Stomach (tissue), 9 donors: ENCODE measurements around the gene ACTN1. TPM values are rescaled to one million over a fixed set of nuclear protein-coding genes. Genes with fewer than 3 reads are reported as not detected.

Experiments
- DNase-seq, 2 donors: peaks; one replicate each; pipeline versions ENCODE4 v3.0.0 to v3.0.0-alpha.2; 2013 to 2019
- H3K27ac ChIP-seq, 5 donors: fragments of 200-600 bp in 4 of 5; sonication (generic) in 4 of 5; one replicate each; pipeline ENCODE4 v1.5.1; 2013 to 2019; ENCODE audit warnings: mild to moderate bottlenecking in 1 of 5, moderate library complexity in 1 of 5
- H3K27me3 ChIP-seq, 3 donors: fragments of 200-600 bp; sonication (generic); one replicate each; pipeline ENCODE4 v1.5.1; 2017 to 2019; ENCODE audit warnings: mixed run types in 1 of 3
- H3K36me3 ChIP-seq, 4 donors: fragments of 200-600 bp; sonication (generic); 1 replicate in 3 of 4; 2 replicates in 1 of 4; pipeline ENCODE4 v1.5.1; 2016 to 2019
- H3K4me1 ChIP-seq, 4 donors: fragments of 200-600 bp; sonication (generic); one replicate each; pipeline ENCODE4 v1.5.1; 2016 to 2019
- H3K4me3 ChIP-seq, 4 donors: fragments of 200-600 bp; sonication (generic) in 3 of 4; one replicate each; pipeline ENCODE4 v1.5.1; 2016 to 2019; ENCODE audit warnings: mild to moderate bottlenecking in 1 of 4
- H3K9me3 ChIP-seq, 4 donors: fragments of 200-600 bp; sonication (generic); one replicate each; pipeline ENCODE4 v1.5.1; 2016 to 2019
- CTCF ChIP-seq, 7 experiments: fragments of 450-650 bp in 4 of 7; fragments of 200-600 bp in 3 of 7; sonication (generic) in 3 of 7; IDR thresholded peaks; one replicate each; pipeline ENCODE4 v1.5.1; 2016 to 2019; ENCODE audit warnings: antibody characterized with exemption in 7 of 7, control low read depth in 2 of 7, mild to moderate bottlenecking in 1 of 7
- EP300 ChIP-seq: sonication (generic); formaldehyde crosslinking; IDR thresholded peaks from one replicate; pipeline ENCODE4 v1.6.1; 2017; ENCODE audit warnings: antibody characterized with exemption
- POLR2A ChIP-seq, 4 donors: fragments of 450-650 bp; IDR thresholded peaks; one replicate each; pipeline ENCODE4 v1.6.1; 2016; ENCODE audit warnings: antibody characterized with exemption in 4 of 4, control low read depth in 2 of 4, mild to moderate bottlenecking in 1 of 4, moderate library complexity in 1 of 4
- POLR2AphosphoS5 ChIP-seq, 3 donors: sonication (generic); formaldehyde crosslinking; IDR thresholded peaks; one replicate each; pipeline ENCODE4 v1.6.1; 2016; ENCODE audit warnings: antibody characterized with exemption in 3 of 3
- WGBS, 5 donors: extraction: QIAGEN DNeasy Blood & Tissue Kit in 3 of 5; methylation state at CpG; one replicate each; pipeline versions ENCODE4 v1.1.5 to v1.1.7; 2013 to 2018; 5-methylcytosine and 5-hydroxymethylcytosine counted together
- intact Hi-C: fragments of 100-400 bp; cut with DNase I; formaldehyde crosslinking; loops from one replicate; pipeline ENCODE4 v1.15.1; 2023; ENCODE audit warnings: low total_unique reads
- polyA plus RNA-seq, 3 donors: library from polyadenylated mRNA; stranded (reverse); fragments of 200-250 nt; gene quantifications; one replicate each; pipeline ENCODE4 v1.2.3, GENCODE V29; 2013
- total RNA-seq, 5 donors: library from RNA; depleted of rRNA; stranded (reverse); fragments of >200 nt; gene quantifications; one replicate each; pipeline versions ENCODE4 v1.1.0 to v1.2.3, GENCODE V29; 2014 to 2016
- donor health status: healthy with polysubstance abuse.
- donor health status: Bipolar disorder and iron deficiency.
- donor health status: healthy.

ACTN1 gene
- total and polyA plus RNA-seq, 8 donors, result 25.7 to 504 (median 196) TPM

GRCh38 chr14:68949601-68949965 is 29.5 kb downstream of the ACTN1 start:
- H3K4me1 ChIP-seq, result peaks cover 87 to 100% (median 93%) of the 10 kb centered on the region in 4 donors
- DNase-seq, result no peak
- WGBS, 5 donors, result 47 to 64% (median 60%) methylated on average over 2 of the region's 2 CpGs
- TF ChIP-seq EP300, result no peak
- TF ChIP-seq POLR2A (IDR thresholded peaks at IDR 0.05), result no peak
- no peak for TF ChIP-seq POLR2AphosphoS5 (IDR thresholded peaks at IDR 0.05)
- no peaks in the 10 kb centered on the region for H3K9me3 ChIP-seq
- intact Hi-C loops, result no loop called here
- no peaks in the 10 kb centered on the region for H3K36me3 ChIP-seq
- peak overlapping the region in 4 of 5 donors; percentile 69 to 91 (median 85) for H3K27ac ChIP-seq
- no peaks in the 10 kb centered on the region for H3K27me3 ChIP-seq
- no peak overlapping the region for H3K4me3 ChIP-seq

DNA sequence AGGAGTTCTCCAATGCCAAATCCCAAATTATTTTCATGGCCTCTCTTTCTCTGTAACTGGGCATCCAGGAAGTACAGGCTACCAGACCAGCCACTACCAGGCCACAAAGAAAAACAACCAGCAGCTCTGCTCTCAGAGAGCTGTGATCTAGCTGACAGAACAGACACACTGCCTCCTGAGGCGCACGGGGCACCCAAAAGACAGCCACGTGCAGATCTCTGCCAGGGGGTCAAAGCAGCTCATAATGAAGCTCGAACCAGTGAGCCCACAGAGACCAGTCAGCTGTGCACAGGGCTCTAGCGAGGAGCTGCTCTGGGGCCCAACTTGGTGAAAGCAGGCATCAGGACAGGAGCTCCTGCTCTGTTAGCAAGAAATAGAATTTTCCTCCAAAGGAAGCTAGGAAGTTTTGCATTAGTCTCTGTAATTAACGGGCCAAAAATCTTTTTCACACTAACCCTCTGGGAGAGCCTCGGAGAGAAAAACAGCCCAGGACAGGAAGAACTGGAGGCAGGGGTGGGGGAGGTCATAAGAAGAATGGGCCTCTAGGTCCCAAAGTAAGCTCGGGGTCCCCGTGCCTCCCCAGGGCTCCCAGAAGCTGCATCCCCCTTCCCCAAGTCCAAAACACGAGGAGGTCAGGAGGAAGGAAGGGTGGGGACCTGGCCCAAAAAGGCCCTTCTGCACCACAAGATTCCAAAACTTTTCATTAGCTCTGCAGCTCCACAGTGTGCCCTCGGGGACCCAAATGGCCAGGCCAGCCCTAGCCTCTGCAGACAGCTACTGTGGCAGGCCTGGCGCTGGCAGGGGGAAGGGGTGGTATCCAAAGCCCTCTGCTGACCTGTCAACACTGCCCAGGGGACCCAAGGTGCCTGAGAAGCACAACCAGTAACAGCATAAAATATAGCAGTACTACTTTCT is 30.2 kb downstream of the ACTN1 start:
- 47 to 60% (median 50%) methylated on average over 12 of the region's 12 CpGs for whole genome bisulfite sequencing, 5 donors
- TF ChIP-seq POLR2AphosphoS5 (IDR thresholded peaks at IDR 0.05) (no peak), EP300 (no peak), CTCF (IDR thresholded peaks at IDR 0.05) (no peak), POLR2A (IDR thresholded peaks at IDR 0.05) (no peak)
- H3K36me3 ChIP-seq, result no peaks in the 10 kb centered on the region
- H3K4me3 ChIP-seq, result no peak overlapping the region
- intact Hi-C loops, result no loop called here
- H3K4me1 ChIP-seq, result peaks cover 81 to 100% (median 93%) of the 10 kb centered on the region in 4 donors
- DNase-seq, result no peak
- no peaks in the 10 kb centered on the region for H3K9me3 ChIP-seq
- peak overlapping the region; percentile 32 to 91 (median 85) for H3K27ac ChIP-seq
- H3K27me3 ChIP-seq, result no peaks in the 10 kb centered on the region

GRCh38 chr14:68947802-68948201 is 31.3 kb downstream of the ACTN1 start:
- intact Hi-C loops, result no loop called here
- 12 to 28% (median 18%) methylated on average over 8 of the region's 8 CpGs for WGBS, 5 donors
- Histone ChIP-seq H3K27me3 (no peaks in the 10 kb centered on the region), H3K9me3 (no peaks in the 10 kb centered on the region), H3K36me3 (no peaks in the 10 kb centered on the region), H3K27ac (peak overlapping the region; percentile 41 to 91 (median 85)), H3K4me3 (peak overlapping the region in 2 of 4 donors; percentile 0 to 18), H3K4me1 (peaks cover 78 to 100% (median 92%) of the 10 kb centered on the region in 4 donors)
- TF ChIP-seq POLR2AphosphoS5 (IDR thresholded peaks at IDR 0.05) (peak; percentile 76 to 85 (median 83)), POLR2A (IDR thresholded peaks at IDR 0.05) (no peak), EP300 (peak; percentile 84), CTCF (IDR thresholded peaks at IDR 0.05) (no peak)
- DNase-seq, result peak; percentile 72 to 90

DNA sequence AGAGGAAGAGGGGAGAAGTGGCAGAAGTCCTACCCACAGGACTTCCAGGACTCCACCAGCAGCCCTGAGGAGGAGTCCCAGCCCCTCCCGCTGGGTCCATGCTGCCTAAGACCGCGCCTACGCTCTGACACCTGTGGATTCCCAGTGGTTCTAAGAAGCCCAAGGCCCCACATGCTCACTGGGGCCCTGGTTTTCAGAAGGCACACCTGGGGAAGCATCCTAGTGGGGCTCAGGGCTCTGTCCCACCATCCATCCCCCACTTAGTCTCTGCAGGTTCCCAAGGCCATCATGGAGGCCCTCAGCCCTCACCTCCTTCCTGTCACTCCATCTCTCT is 32.6 kb downstream of the ACTN1 start:
- Histone ChIP-seq H3K27ac (peak overlapping the region in 4 of 5 donors; percentile 69 to 91 (median 85)), H3K36me3 (no peaks in the 10 kb centered on the region), H3K4me1 (peaks cover 78 to 100% (median 92%) of the 10 kb centered on the region in 4 donors), H3K27me3 (no peaks in the 10 kb centered on the region), H3K4me3 (no peak overlapping the region), H3K9me3 (no peaks in the 10 kb centered on the region)
- WGBS, 5 donors, result 93 to 98% (median 95%) methylated on average over 4 of the region's 4 CpGs
- intact Hi-C loops, result no loop called here
- no peak for DNase-seq
- no peak for TF ChIP-seq CTCF (IDR thresholded peaks at IDR 0.05)
- TF ChIP-seq POLR2A (IDR thresholded peaks at IDR 0.05), result no peak
- TF ChIP-seq POLR2AphosphoS5 (IDR thresholded peaks at IDR 0.05), result no peak
- TF ChIP-seq EP300, result no peak
